Endothelial cell (in vitro differentiated cells): ENCODE measurements around the gene UACA. TPM values are rescaled to one million over a fixed set of nuclear protein-coding genes. Genes with fewer than 3 reads are reported as not detected.
"Not testable (repeated sequence)": the region's sequence is repeated elsewhere in the genome, so short reads cannot be mapped to it uniquely, and the experiment has no call there.

ENCODE experiments used
- DNase-seq: peaks from one replicate; pipeline ENCODE4 v3.0.0; 2021; ENCODE audit warnings: low spot score
- H3K27ac Mint-ChIP-seq: one replicate; pipeline ENCODE4 v1.8.0; 2021; ENCODE audit warnings: mixed read lengths, inconsistent platforms; ENCODE audit not compliant: unreplicated experiment
- H3K27me3 Mint-ChIP-seq: one replicate; pipeline ENCODE4 v1.8.0; 2021; ENCODE audit warnings: mild to moderate bottlenecking, moderate library complexity, mixed read lengths, inconsistent platforms; ENCODE audit not compliant: unreplicated experiment
- H3K36me3 Mint-ChIP-seq: one replicate; pipeline ENCODE4 v1.8.0; 2021; ENCODE audit warnings: mild to moderate bottlenecking, low read depth, mixed read lengths, inconsistent platforms; ENCODE audit not compliant: unreplicated experiment
- H3K4me1 Mint-ChIP-seq: one replicate; pipeline ENCODE4 v1.8.0; 2021; ENCODE audit warnings: mild to moderate bottlenecking, mixed read lengths, inconsistent platforms; ENCODE audit not compliant: unreplicated experiment
- H3K4me3 Mint-ChIP-seq: one replicate; pipeline ENCODE4 v1.8.0; 2021; ENCODE audit warnings: mild to moderate bottlenecking, mixed read lengths, inconsistent platforms; ENCODE audit not compliant: unreplicated experiment
- H3K9me3 Mint-ChIP-seq: one replicate; pipeline ENCODE4 v1.8.0; 2021; ENCODE audit warnings: mixed read lengths, inconsistent platforms; ENCODE audit not compliant: unreplicated experiment
- CTCF ChIP-seq: fragments of 200-600 bp; sonication (generic); IDR thresholded peaks from one replicate; pipeline ENCODE4 v1.5.0; 2021; ENCODE audit warnings: antibody characterized with exemption; ENCODE audit not compliant: unreplicated experiment
- total RNA-seq: library from RNA; stranded (reverse); fragmentation: NEBNext Ultra II Directional; extraction: Animal tissue kit (Norgen Biotek cat#: 25700); gene quantifications from one replicate; pipeline ENCODE4 v1.2.1, GENCODE V29; 2021; ENCODE audit not compliant: unreplicated experiment

The UACA gene
- total RNA-seq, 1 donor from 2014 or later, result 34.2 TPM

GRCh38 chr15:70664494-70664893, 98.9 kb downstream of the UACA start:
- Mint-ChIP-seq H3K36me3 (no peaks in the 10 kb centered on the region), H3K4me1 (no peaks in the 10 kb centered on the region), H3K4me3 (no peak overlapping the region), H3K9me3 (no peaks in the 10 kb centered on the region), H3K27ac (no peak overlapping the region), H3K27me3 (no peaks in the 10 kb centered on the region)
- no peak for TF ChIP-seq CTCF
- no peak for DNase-seq

GRCh38 chr15:70663069-70663468, 100.3 kb downstream of the UACA start:
- H3K27me3 Mint-ChIP-seq, H3K27ac Mint-ChIP-seq, H3K36me3 Mint-ChIP-seq, H3K4me3 Mint-ChIP-seq, DNase-seq, H3K4me1 Mint-ChIP-seq, H3K9me3 Mint-ChIP-seq: not testable (repeated sequence)

GRCh38 chr15:70659662-70660061, 103.7 kb downstream of the UACA start:
- no peak for TF ChIP-seq CTCF
- H3K27me3 Mint-ChIP-seq, result no peaks in the 10 kb centered on the region
- H3K9me3 Mint-ChIP-seq, result no peaks in the 10 kb centered on the region
- H3K27ac Mint-ChIP-seq, result no peak overlapping the region
- no peak overlapping the region for H3K4me3 Mint-ChIP-seq
- DNase-seq, result no peak
- H3K4me1 Mint-ChIP-seq, result no peaks in the 10 kb centered on the region
- no peaks in the 10 kb centered on the region for H3K36me3 Mint-ChIP-seq

- no peak for TF ChIP-seq CTCF
- no peak overlapping the region for H3K4me3 Mint-ChIP-seq
- H3K36me3 Mint-ChIP-seq, result no peaks in the 10 kb centered on the region
- DNase-seq, result no peak
- no peaks in the 10 kb centered on the region for H3K27me3 Mint-ChIP-seq
- no peaks in the 10 kb centered on the region for H3K9me3 Mint-ChIP-seq
- no peak overlapping the region for H3K27ac Mint-ChIP-seq
- H3K4me1 Mint-ChIP-seq, result no peaks in the 10 kb centered on the region
These were observed 104.7 kb downstream of the UACA start for GRCh38 chr15:70658641-70659040.

- TF ChIP-seq CTCF, result no peak
- no peak overlapping the region for H3K4me3 Mint-ChIP-seq
- H3K27ac Mint-ChIP-seq, result no peak overlapping the region
- H3K27me3 Mint-ChIP-seq, result no peaks in the 10 kb centered on the region
- H3K4me1 Mint-ChIP-seq, result peaks cover 5% of the 10 kb centered on the region
- no peaks in the 10 kb centered on the region for H3K36me3 Mint-ChIP-seq
- H3K9me3 Mint-ChIP-seq, result no peaks in the 10 kb centered on the region
- DNase-seq, result no peak
These were observed 109.9 kb downstream of the UACA start for GRCh38 chr15:70653426-70653825.

GRCh38 chr15:70652341-70652740, 111.0 kb downstream of the UACA start:
- TF ChIP-seq CTCF, result no peak
- no peaks in the 10 kb centered on the region for H3K36me3 Mint-ChIP-seq
- no peaks in the 10 kb centered on the region for H3K27me3 Mint-ChIP-seq
- no peak overlapping the region for H3K27ac Mint-ChIP-seq
- H3K9me3 Mint-ChIP-seq, result no peaks in the 10 kb centered on the region
- no peak overlapping the region for H3K4me3 Mint-ChIP-seq
- peaks cover 5% of the 10 kb centered on the region for H3K4me1 Mint-ChIP-seq
- DNase-seq, result no peak
